GM23338 (cell line): Measurements from ENCODE around the gene NCK2.

Source experiments
- EZH2phosphoT487 ChIP-seq: fragments of 200-600 bp; sonication (generic); IDR thresholded peaks from one replicate; pipeline ENCODE4 v1.8.1; 2018; ENCODE audit warnings: antibody characterized with exemption; ENCODE audit not compliant: unreplicated experiment
- POLR2AphosphoS5 ChIP-seq: IDR thresholded peaks from 2 replicates; pipeline ENCODE4 v1.6.1; 2016; ENCODE audit warnings: antibody characterized with exemption, low read depth
- TF ChIP-seq, protein P1 (sequence below), 2 experiments: fragments of 200-600 bp in 1 of 2; sonication (generic) in 1 of 2; conservative IDR thresholded peaks; 2 replicates each; pipeline versions ENCODE4 v1.5.1 to v1.6.1; 2016 to 2017; ENCODE audit warnings: antibody characterized with exemption in 2 of 2, low read depth in 2 of 2, mild to moderate bottlenecking in 2 of 2, moderate library complexity in 1 of 2

DNA sequence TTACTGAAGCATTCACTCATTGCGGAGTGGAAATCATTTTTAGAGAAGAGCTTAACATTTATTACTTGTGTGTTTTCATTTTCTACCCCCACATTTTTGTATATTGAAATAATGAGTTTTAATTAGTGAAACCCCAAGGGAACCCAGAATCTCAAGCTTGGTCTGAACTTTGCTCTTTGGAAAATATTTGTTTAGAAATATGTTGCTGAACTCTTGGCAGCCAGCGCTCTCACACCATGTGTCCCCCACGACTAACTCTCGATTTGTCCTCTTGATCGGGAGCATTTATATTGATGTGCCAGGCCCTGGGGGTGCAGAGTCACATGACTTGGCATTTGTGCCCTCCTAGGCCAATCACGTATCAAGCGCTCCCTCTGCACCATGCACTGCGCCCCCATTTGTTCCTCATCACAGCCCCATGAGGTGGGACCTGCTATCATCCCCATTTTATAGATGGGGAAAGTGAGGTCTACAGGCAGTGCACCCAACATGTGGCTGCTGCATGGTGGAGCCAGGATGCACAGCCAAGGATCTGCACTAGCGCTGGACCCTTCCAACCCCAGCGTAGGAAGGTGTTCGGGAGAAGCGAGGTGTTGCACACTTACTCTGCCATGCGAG, 149.7 kb downstream of the NCK2 start:
- TF ChIP-seq, protein P1, sequence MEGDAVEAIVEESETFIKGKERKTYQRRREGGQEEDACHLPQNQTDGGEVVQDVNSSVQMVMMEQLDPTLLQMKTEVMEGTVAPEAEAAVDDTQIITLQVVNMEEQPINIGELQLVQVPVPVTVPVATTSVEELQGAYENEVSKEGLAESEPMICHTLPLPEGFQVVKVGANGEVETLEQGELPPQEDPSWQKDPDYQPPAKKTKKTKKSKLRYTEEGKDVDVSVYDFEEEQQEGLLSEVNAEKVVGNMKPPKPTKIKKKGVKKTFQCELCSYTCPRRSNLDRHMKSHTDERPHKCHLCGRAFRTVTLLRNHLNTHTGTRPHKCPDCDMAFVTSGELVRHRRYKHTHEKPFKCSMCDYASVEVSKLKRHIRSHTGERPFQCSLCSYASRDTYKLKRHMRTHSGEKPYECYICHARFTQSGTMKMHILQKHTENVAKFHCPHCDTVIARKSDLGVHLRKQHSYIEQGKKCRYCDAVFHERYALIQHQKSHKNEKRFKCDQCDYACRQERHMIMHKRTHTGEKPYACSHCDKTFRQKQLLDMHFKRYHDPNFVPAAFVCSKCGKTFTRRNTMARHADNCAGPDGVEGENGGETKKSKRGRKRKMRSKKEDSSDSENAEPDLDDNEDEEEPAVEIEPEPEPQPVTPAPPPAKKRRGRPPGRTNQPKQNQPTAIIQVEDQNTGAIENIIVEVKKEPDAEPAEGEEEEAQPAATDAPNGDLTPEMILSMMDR (conservative IDR thresholded peaks at IDR 0.05; ENCODE audit: low read depth in 2 of 2) = no peak
- TF ChIP-seq EZH2phosphoT487 = no peak
- TF ChIP-seq POLR2AphosphoS5 = no peak
